Gastroesophageal sphincter (tissue), 4 donors: ENCODE results near the gene RXRA. TPM values are rescaled to one million over a fixed set of nuclear protein-coding genes. Genes with fewer than 3 reads are reported as not detected.

Experiments
- ATAC-seq: fragments of 150-250 bp; one replicate; pipeline ENCODE4 v1.9.1; 2016; ENCODE audit warnings: mild to moderate bottlenecking, moderate library complexity
- H3K27ac ChIP-seq, 4 donors: fragments of 200-600 bp; sonication (generic) in 3 of 4; 1 replicate in 3 of 4; 2 replicates in 1 of 4; pipeline ENCODE4 v1.5.1; 2016 to 2019
- H3K27me3 ChIP-seq: fragments of 200-600 bp; sonication (generic); one replicate; pipeline ENCODE4 v1.5.1; 2019
- H3K36me3 ChIP-seq, 2 donors: fragments of 200-600 bp; sonication (generic); one replicate each; pipeline ENCODE4 v1.5.1; 2019; ENCODE audit warnings: control low read depth in 1 of 2
- H3K4me1 ChIP-seq, 3 donors: fragments of 200-600 bp; sonication (generic); 1 replicate in 2 of 3; 2 replicates in 1 of 3; pipeline ENCODE4 v1.5.1; 2016 to 2019; ENCODE audit warnings: control low read depth in 2 of 3
- H3K4me3 ChIP-seq, 2 donors: fragments of 200-600 bp; sonication (generic); one replicate each; pipeline ENCODE4 v1.5.1; 2019; ENCODE audit warnings: mild to moderate bottlenecking in 1 of 2, moderate library complexity in 1 of 2
- H3K9me3 ChIP-seq, 3 donors: fragments of 200-600 bp; sonication (generic); one replicate each; pipeline ENCODE4 v1.5.1; 2017 to 2019; ENCODE audit warnings: control low read depth in 2 of 3
- CTCF ChIP-seq, 4 experiments: fragments of 200-600 bp in 2 of 4; fragments of 450-650 bp in 2 of 4; sonication (generic) in 1 of 4; IDR thresholded peaks; one replicate each; pipeline ENCODE4 v1.5.1; 2017 to 2019; ENCODE audit warnings: antibody characterized with exemption in 4 of 4, mild to moderate bottlenecking in 2 of 4, moderate library complexity in 2 of 4
- EP300 ChIP-seq: sonication (generic); formaldehyde crosslinking; IDR thresholded peaks from one replicate; pipeline ENCODE4 v1.6.1; 2017; ENCODE audit warnings: antibody characterized with exemption, mild to moderate bottlenecking
- POLR2A ChIP-seq, 2 donors: fragments of 450-650 bp; IDR thresholded peaks; one replicate each; pipeline ENCODE4 v1.6.1; 2017; ENCODE audit warnings: antibody characterized with exemption in 2 of 2, mild to moderate bottlenecking in 2 of 2, moderate library complexity in 1 of 2
- POLR2AphosphoS5 ChIP-seq: sonication (generic); formaldehyde crosslinking; IDR thresholded peaks from one replicate; pipeline ENCODE4 v1.6.1; 2017; ENCODE audit warnings: antibody characterized with exemption
- WGBS, 2 donors: methylation state at CpG; one replicate each; pipeline ENCODE4 v1.1.5; 2018; ENCODE audit warnings: low coverage in 1 of 2; 5-methylcytosine and 5-hydroxymethylcytosine counted together
- total RNA-seq, 4 donors: library from RNA; depleted of rRNA; stranded (reverse); fragments of >200 nt; gene quantifications; one replicate each; pipeline ENCODE4 v1.1.0, GENCODE V29; 2016

The RXRA gene
- total RNA-seq, 4 donors from 2014 or later, result 45.1 to 78.9 (median 55.3) TPM

GRCh38 chr9:134333874-134334581 lies 7.8 kb downstream of the RXRA start:
- Histone ChIP-seq H3K4me3 (no peak overlapping the region), H3K9me3 (no peaks in the 10 kb centered on the region), H3K36me3 (no peaks in the 10 kb centered on the region), H3K27me3 (no peaks in the 10 kb centered on the region), H3K4me1 (peaks cover 0 to 100% (median 86%) of the 10 kb centered on the region in 3 donors), H3K27ac (peak overlapping the region in 2 of 4 donors; percentile 17 to 23)
- TF ChIP-seq POLR2AphosphoS5 (no peak), CTCF (IDR thresholded peaks at IDR 0.05) (no peak), POLR2A (IDR thresholded peaks at IDR 0.05) (no peak), EP300 (no peak)
- WGBS, 2 donors, result 67 to 70% methylated on average over 1 to 4 of the region's 16 CpGs
- ATAC-seq, result no peak

- no peaks in the 10 kb centered on the region for H3K27me3 ChIP-seq
- TF ChIP-seq POLR2A (IDR thresholded peaks at IDR 0.05), result no peak
- no peak for TF ChIP-seq POLR2AphosphoS5
- TF ChIP-seq CTCF (IDR thresholded peaks at IDR 0.05), result no peak
- no peak for TF ChIP-seq EP300
- peaks cover 0 to 100% (median 87%) of the 10 kb centered on the region in 3 donors for H3K4me1 ChIP-seq
- H3K9me3 ChIP-seq, result no peaks in the 10 kb centered on the region
- no peak overlapping the region for H3K27ac ChIP-seq
- H3K4me3 ChIP-seq, result no peak overlapping the region
- ATAC-seq, result no peak
- H3K36me3 ChIP-seq, result no peaks in the 10 kb centered on the region
- whole genome bisulfite sequencing, 2 donors, result 100% methylated on average over 2 of the region's 2 CpGs; no CpG with 5 or more reads in 1 of the 2 donors
Measured at GRCh38 chr9:134335061-134335460, 8.8 kb downstream of the RXRA start.

GRCh38 chr9:134335486-134336220 lies 9.4 kb downstream of the RXRA start:
- Histone ChIP-seq H3K9me3 (no peaks in the 10 kb centered on the region), H3K36me3 (no peaks in the 10 kb centered on the region), H3K4me1 (peaks cover 0 to 100% (median 87%) of the 10 kb centered on the region in 3 donors), H3K27ac (no peak overlapping the region), H3K27me3 (no peaks in the 10 kb centered on the region), H3K4me3 (no peak overlapping the region)
- TF ChIP-seq POLR2A (IDR thresholded peaks at IDR 0.05) (no peak), POLR2AphosphoS5 (no peak), EP300 (no peak), CTCF (IDR thresholded peaks at IDR 0.05) (no peak)
- WGBS, 2 donors, result 90% methylated on average over 2 of the region's 20 CpGs; no CpG with 5 or more reads in 1 of the 2 donors
- no peak for ATAC-seq

GRCh38 chr9:134336228-134336627 lies 10.0 kb downstream of the RXRA start:
- H3K36me3 ChIP-seq, result no peaks in the 10 kb centered on the region
- no peaks in the 10 kb centered on the region for H3K27me3 ChIP-seq
- peaks cover 0 to 100% (median 87%) of the 10 kb centered on the region in 3 donors for H3K4me1 ChIP-seq
- TF ChIP-seq CTCF (IDR thresholded peaks at IDR 0.05) (no peak), POLR2A (IDR thresholded peaks at IDR 0.05) (no peak), EP300 (no peak), POLR2AphosphoS5 (no peak)
- H3K4me3 ChIP-seq, result no peak overlapping the region
- no peaks in the 10 kb centered on the region for H3K9me3 ChIP-seq
- no peak overlapping the region for H3K27ac ChIP-seq
- WGBS, 2 donors, result 38 to 45% methylated on average over 3 to 4 of the region's 12 CpGs
- ATAC-seq, result no peak
